HG03280 (cell line): ENCODE results near the gene CIB1.
"Not testable (repeated sequence)": the region's sequence is repeated elsewhere in the genome, so short reads cannot be mapped to it uniquely, and the experiment has no call there.

Source experiments
- ATAC-seq: cut with Tn5 transposase; IDR thresholded peaks from one replicate; pipeline ENCODE4 v1.9.1; 2021; ENCODE audit warnings: mild to moderate bottlenecking, moderate library complexity; ENCODE audit not compliant: unreplicated experiment

CIB1 gene

DNA sequence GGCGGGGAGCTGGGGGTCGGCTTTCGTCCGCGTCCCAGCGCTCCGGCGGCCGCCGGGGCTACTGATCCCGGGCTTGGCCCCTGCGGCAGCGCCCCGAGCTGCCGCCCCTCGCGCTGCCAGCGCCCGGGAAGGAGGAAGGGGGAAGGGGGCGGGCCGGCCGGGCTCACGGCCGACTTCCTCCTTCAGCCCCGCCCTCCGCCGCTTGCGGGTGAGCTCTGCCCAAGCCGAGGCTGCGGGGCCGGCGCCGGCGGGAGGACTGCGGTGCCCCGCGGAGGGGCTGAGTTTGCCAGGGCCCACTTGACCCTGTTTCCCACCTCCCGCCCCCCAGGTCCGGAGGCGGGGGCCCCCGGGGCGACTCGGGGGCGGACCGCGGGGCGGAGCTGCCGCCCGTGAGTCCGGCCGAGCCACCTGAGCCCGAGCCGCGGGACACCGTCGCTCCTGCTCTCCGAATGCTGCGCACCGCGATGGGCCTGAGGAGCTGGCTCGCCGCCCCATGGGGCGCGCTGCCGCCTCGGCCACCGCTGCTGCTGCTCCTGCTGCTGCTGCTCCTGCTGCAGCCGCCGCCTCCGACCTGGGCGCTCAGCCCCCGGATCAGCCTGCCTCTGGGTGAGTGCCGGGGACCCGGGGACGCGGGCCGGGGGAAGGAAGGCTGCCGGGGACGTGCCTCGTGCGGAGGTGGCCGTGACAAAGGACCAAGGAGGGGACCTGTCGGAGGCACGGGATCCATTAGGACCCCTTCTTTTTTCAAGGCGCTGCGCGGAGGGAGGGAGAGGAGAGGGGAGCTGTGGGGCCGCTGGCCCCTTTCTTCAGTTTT, 32.4 kb downstream of the CIB1 start, which contains the start of gene SEMA4B:
SEMA4B (plus strand) TSS at position 201 of the 814 bp plus-strand sequence; CDS start at position 450, 249 bp downstream.
- peak; percentile 74 for ATAC-seq

DNA sequence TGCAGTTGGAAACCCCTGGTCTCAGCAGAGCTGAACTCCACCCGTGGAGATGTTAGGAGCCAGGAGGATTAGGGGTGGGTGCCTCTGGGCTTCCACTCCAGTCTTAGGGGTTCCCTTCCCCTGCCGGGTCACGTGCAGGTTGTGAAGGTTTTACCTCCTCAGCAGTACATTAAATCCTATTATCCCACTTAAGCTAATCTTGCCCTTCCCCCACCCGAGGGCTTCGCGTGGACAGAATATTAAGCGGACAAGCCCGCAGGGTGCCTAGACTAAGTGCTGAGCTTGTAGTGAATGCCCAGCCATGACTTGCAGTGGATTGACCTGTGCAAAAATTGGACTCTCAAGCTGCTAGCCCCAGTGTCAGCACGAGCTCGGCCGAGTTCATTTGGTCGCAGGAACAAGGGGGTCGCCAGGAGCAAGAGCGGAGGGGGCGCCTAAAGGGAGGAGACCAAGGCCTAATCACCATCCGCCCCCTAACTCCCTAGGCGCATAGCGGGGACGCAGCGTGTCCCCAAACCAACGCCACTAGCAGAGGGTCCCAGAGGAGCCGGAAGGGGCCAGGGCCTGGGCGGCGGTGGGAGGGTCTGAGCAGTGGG, 33.1 kb downstream of the CIB1 start:
- ATAC-seq, result no peak

DNA sequence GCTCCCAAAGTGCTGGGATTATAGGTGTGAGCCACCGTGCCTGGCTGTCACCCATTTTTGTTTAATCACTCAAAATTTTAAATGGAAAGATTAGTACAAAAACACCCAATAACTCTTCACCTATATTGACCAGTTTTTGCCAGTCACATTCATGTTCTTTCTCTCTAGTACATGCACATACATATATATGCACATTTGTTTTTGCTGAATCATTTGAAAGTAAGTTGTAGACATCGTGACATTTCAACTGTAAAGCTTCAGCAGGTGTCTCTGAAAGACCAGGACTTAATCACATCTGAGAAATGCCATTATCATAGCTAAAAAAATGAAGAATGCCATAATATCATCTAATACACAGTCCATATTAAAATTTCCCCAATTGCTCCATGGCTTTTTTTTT, 39.1 kb downstream of the CIB1 start:
- no peak for ATAC-seq

DNA sequence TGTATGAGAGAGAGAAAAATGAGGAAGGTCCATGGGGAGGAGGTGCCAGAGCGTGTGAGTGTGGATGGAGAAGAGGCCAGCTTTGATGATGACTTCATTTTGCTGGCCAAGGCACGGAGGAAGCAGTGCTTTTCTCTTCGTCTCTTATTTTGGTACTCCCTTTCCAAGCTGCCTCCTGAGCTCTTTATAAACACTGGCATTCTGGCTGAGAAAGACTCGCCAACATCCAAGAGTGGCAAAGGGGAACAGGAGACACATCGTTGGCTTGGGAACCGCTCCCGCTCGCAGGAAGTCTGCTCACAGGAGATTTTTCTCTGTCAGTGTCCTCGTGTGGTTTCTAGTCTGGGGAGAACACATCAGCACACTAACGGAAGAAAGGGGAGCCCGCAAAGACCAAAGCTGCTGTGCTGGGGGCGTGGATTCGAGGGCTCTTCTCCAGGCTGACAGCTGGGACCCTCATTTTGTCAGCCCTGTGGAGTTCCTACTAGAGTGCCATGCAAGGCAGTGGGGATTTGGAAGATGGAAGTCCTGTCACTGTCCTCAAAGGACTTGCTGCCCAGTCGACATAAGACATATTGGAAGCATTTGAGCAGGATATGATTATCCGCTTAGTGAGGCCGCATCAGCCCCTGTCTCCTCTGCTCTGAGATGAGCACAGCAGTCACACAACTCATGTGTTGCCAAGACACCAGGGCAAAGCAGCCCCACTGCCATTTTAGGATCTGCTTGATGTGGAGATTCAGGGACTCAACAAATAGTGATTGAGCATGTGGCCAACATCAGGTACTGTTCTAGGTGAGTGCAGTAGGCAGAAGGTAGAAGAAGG, 40.6 kb downstream of the CIB1 start:
- no peak for ATAC-seq

DNA sequence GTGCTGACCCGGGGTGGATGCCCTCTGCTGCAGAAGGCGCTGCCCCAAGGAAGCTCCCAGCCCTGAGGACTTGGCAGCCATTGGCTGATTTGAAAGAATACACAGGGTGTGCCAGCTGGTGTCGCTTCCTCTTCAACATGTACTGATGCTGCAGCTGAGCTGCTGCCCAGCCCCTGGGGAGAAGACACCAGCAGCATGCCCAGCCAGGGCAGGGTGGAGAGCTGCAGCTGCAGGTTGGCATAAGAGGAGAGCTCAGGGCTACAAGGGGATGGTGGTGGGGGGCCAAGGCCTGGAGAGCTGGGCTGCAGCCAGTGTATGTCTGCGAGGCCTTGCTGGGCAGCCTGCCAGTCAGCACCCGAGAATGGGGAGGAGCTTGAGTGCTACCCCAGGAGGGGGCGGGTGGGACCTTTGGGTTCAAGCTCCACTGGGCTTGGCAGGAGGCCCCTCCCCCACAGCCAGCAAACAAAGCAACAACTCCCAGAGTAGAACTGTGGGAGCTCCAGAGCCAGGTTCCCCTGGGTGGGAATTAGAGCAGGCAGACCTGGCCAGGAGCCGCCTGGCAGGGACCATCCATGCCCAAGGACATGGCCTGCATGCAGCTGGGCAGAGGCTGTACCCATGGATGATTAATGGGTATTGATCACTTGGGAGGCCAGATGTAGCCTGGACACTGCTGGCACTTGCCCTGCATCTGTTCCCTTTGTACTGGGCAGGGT, 41.8 kb downstream of the CIB1 start:
- peak; percentile 64 for ATAC-seq

DNA sequence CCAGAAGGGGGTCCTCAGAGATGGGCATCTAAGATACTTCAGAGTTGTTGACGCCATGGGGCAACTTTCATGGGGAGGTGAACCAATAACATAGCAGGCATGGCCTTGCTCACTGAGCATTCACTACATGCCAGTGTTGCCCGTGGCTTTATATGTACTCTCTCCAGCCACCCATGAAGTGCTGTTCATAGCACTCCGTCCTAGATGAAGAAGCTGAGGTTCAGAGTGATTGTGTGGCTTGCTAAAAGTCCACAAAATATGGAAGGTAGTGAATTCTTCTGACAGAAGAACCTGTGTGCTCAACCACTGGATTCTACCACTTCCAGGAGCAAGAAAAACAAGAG, 42.4 kb downstream of the CIB1 start:
- ATAC-seq, result peak; percentile 35

DNA sequence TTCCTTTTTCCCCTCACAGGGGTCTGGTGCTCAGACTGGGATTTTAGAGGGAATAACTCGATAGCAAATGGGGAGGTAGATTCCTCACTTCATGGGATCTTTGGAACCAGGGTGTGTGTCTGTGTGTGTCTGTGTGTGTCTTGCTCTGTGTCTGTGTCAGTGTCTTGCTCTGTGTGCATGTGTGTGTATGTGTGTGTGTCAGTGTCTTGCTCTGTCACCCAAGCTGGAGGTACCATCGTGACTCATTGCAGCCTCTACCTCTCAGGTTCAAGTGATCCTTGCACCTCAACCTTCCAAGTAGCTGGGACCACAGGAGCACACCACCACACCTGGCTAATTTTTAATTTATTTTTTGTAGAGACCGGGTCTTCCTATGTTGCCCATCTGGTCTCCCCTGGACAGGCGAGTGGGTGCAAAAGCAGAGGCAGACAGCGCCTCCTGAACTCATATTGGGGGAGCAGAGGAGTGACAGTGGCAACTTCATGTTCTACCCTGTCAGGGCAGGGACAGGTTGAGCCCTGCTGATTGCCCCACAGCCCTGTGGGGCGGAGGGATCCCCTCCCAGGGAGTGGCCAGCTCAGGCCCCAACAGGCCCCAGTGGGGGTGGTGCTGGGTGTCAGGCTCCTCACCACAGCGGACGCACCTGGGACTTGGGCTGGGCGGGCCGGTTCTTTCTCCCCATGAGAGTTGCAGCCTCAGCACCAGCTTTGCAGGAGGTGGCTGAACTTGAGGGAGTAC, 43.0 kb downstream of the CIB1 start:
- ATAC-seq, result peak; percentile 59

DNA sequence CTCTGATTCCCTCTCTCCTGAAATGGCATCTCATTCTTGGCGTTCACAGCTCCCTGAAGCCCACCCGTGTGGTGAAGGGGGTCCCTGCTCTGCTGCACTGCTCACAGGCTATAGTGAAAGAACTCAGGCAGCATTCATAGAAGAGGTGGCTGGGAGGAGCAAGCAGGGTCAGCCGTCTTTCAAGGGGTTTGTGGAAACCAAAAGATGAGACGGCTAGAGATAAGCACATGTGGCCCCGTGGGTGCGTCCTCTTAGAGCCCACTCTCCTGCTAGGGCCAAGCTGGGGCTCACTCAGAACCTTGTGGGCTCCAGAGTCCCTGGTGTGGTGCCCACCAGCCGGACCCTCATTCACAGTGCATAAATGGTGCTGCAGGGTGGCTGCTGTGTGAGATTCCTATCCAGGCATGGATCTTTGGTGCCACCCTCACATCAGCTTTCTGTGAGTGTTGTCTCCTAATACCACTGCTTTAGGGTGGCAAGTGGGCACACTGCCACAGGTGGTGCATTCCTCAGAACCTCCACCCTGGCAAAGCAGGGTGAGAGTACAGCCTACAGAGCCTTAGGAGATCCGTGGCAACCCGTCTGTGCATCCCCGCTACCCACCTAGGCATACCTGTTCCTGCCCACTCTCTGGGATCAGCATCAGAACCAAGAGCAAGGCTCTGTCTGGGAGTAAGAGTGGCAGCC, 43.8 kb downstream of the CIB1 start:
- ATAC-seq, result no peak

DNA sequence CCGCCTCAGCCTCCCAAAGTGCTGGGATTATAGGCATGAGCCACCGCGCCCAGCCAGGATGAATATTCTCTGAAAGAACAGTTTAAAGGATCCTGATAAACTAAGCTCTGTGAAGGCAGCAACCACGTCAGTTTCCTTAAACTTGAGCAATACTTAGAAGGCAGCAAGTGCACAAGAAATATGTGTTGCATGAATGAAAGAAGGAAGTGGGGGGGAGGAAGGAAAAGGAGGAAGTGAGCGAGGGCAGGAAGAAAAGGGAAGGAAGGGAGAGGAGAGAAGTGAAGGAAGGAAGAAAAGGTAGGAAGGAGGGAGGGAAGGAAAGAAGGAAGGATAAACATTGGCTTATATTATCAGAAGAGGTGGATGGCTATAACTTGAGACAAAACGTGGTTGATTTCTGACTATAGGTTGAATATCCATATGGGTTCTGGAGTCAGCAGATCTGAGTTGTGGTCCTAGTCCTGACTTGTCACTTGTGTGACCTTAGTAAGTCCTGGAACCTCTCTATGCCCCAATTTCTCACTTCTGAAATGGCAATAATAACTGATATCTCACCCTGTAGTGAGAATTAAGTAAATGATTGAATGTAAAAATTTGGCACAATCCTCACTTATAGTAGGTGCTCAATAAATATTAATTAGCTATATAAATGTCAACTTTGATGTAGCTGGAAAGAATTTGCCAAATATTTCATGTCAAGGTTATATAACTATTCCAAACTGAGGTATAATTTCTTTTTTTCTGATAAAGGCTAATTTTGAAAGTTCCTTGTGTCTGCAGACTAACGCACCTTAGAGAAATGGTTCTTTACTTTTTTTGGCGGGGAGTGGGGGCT, 44.6 kb downstream of the CIB1 start:
- ATAC-seq, result no peak

DNA sequence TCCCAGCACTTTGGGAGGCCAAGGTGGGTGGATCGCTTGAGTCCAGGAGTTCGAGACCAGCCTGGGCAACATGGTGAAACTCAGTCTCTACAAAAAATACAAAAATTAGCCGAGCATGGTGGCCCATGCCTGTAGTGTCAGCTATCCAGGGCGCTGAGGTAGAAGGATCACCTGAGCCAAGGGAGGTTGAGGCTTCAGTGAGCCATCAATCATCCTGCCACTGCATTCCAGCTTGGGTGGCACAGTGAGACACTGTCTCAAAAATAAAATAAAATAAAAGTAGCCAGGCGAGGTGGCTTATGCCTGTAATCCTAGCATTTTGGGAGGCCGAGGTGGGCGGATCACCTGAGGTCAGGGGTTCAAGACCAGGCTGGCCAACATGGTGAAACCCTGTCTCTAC, 45.7 kb downstream of the CIB1 start:
- ATAC-seq, result not testable (repeated sequence)

DNA sequence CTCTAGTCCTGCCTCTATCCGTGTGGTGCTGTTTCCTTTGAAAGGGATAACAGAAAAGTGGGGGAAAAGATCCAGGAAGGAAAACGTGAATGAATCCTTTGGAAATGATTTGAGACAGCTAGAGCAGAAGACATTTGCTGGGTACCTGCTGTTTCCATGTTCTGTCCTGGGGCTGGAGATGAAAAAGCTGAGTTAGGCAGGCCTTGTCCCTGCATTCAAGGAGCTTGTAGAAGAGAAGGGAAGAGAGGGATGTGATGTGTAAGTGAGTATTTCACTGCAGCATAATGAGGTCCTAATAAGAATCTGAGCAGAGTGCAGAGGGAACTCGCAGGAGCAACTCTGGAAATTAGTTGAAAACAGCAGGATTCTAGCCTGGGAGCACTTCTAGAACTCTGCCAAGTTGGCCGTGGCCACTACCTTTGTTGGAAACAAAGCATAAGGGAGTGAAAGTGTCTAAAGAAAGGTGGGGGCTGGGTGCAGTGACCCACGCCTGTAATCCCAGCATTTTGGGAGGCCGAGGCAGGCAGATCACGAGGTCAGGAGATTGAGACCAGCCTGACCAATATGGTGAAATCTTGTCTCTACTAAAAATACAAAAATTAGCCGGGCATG, 46.4 kb downstream of the CIB1 start:
- no peak for ATAC-seq

DNA sequence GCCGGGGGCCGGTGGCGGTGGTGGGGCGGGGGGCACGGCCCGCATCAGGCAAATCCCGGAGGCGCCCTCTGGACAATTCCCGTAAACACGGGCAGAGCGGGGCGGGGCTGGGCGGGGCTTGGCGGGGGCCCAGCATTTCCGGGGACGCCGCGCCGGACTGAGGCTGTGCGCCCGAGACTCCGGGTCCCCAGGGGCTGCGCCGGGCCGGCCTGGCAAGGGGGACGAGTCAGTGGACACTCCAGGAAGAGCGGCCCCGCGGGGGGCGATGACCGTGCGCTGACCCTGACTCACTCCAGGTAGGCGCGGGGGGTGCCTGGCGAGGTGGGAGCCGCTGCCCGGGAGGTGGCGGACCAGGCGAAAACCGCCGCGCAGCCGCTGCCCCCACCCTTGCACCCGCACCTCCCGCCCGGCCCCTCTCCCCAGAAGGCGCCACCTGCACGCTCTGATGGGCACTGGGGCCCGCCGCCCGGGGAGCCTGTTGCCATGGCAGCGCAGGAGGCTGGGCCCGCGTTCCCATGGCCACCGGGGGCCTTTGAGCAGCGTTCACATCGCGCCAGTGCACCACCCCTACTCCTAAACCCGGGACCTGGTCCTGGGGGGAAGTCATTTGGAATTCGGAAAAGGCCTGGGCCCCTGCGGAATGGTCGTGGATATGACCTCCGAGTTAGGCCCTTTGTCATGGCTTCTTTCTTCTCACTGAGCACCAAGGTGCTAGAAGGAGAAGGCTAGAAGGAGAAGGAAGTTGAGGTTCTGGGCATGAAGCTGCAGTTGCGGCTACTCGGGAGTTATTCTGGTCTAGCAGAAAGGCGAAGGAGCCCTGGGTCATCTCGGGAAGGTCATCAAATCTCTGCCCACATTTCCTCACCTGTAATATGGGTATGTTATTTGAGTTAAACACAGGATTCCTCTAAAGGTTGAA, 48.7 kb downstream of the CIB1 start:
- peak; percentile 67 for ATAC-seq

DNA sequence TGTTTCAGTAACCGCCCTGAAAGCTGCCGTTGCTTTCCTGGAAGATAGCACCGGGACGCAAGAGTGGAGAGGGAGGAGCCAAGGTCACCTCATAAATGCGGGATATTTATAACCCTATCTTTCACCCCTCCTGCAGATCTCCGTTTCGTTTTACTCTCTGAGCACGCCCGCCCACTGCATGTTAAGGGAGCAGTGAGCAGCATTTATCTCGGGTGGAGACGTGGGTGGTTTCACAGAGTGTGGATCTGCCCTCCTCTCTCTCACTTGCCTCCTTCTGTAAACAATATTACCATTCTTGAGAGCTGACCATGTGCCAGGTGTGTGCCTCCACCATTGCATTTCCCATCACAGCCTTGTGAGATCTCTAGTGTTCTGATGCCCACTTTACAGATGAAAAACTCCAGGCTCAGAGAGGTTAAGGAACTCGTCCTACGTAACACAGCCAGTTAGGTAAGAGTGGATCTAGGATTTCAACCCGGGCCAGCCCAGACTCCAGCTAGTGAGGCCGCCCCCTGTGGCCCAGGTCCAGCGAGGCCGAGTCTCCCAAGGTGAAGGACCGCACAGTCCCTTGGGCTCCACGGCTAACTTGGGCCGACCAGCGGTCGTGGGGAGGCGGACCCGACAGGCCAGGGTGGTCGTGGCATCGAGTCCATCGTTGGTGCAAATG, 49.5 kb downstream of the CIB1 start:
- peak; percentile 50 for ATAC-seq

DNA sequence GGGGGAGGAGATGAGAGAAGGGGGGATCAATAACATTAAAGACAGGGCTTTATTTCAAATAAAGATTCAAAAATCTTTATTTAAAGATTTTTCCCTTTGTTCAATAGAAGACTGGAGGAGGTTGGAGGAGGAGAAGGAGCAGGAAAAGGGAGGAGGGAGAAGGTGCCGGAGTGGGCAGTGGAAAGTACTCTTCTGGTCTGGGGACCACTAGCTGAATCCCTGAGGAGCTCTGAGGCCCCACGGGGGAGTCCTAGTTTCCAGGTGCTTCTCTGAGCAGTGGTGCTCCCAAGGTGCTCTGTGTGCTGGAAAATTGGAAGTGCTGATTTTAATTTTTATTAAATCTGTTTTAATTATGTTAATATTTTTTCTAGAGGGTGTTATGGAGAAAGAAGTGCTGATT, 52.0 kb downstream of the CIB1 start:
- no peak for ATAC-seq
